HPDE6-E6E7 (cell line): ENCODE data around the gene TAS2R31.
"Not testable (repeated sequence)": the region's sequence is repeated elsewhere in the genome, so short reads cannot be mapped to it uniquely, and the experiment has no call there.

Experiments
- DNase-seq: peaks from one replicate; pipeline ENCODE4 v3.0.0; 2011; ENCODE audit warnings: missing footprints; ENCODE audit errors: extremely low spot score

Gene TAS2R31

GRCh38 chr12:11031307-11031706 lies at the start of gene TAS2R31:
Gene TAS2R31, minus strand, starts transcription at chr12:11031407. Its CDS starts 72 bp downstream, at chr12:11031335.
- DNase-seq = no peak

GRCh38 chr12:11078246-11078645 lies 47.0 kb upstream of the TAS2R31 start:
- DNase-seq = no peak

GRCh38 chr12:11075642-11076041 lies 44.4 kb upstream of the TAS2R31 start:
- DNase-seq = no peak

DNA sequence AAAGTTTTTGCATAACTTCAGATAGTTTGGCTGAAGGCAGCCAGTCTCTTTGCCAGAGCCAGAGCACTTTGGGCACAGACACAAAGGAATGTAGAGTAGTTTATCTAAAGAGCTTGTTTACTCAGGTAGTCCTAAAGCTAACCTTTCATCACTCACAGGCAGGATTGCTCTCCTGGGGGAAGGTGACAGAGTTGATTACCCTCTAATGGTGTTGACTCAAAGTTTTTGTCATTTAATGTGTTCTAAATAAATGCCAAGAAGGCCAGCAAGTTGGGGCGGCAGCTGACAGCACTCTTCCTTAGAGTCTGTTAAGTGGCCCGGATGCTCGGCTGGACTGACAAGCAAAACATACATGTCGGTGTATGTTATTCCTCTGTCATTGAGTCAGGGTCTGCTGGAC lies 40.2 kb upstream of the TAS2R31 start:
- no peak for DNase-seq

- DNase-seq = no peak
These were observed 39.8 kb upstream of the TAS2R31 start for GRCh38 chr12:11070999-11071398.

GRCh38 chr12:11069854-11070365 lies 38.7 kb upstream of the TAS2R31 start:
- no peak for DNase-seq

DNA sequence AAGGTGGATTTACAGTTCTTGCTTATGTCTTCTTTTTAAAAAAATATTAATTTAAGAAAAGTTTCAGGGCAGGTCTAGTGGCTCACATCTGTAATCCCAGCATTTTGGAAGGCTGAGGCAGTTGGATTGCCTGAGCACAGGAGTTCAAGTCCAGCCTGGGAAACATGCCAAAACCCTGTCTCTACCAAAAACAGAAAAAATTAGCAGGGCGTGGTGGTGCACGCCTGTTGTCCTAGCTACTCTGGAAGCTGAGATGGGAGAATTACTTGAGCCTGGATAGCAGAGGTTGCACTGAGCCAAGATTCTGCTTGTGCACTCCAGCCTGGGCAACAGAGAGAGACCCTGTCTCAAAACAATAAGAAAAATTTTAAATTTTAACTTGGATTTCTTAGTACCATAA lies 36.3 kb upstream of the TAS2R31 start:
- DNase-seq = no peak

- not testable (repeated sequence) for DNase-seq
These were observed 31.0 kb upstream of the TAS2R31 start, which contains the start of gene TAS2R46 for GRCh38 chr12:11062194-11062593. Gene TAS2R46, minus strand, starts transcription at chr12:11062294. Its CDS starts 0 bp downstream, at chr12:11062294.

DNA sequence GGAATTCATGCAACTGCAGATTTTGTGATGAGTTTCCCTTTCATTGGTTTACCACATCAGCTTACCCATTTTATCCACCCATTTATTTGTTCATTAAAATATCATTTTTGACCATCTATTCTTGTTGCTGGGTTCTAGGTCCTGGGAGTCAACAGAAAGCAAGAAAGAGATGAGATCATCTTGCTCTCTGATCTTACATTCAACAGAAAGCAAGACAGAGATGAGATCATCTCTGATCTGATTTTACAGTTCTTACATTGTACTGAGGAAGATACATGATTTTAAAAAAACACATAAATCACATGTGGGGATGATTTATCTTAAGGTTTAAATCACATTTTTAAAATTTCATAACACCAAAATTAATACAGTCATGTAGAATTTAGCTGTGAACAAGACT lies 28.6 kb upstream of the TAS2R31 start:
- no peak for DNase-seq

GRCh38 chr12:11059041-11059440 lies 27.8 kb upstream of the TAS2R31 start:
- no peak for DNase-seq

DNA sequence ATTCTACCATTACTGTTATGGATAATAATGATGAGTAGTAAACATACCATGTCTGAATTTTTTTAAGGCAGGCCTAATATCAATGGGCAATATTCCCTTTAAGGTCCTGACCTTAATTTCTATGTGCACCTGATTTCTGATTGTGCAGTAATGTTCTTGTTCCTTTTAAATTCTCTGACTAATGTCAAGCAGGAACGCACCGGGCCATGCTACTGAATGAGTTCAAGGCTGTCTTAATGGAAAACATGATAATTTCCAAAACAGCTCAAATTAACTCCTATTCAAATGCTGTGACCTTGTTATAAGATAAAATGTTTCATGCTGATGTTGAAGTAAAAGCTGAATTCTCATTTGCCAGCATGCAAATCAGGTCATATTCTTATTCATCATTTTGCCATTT lies 24.1 kb upstream of the TAS2R31 start:
- no peak for DNase-seq

- DNase-seq = not testable (repeated sequence)
These were observed 18.8 kb upstream of the TAS2R31 start for GRCh38 chr12:11049806-11050531.

GRCh38 chr12:11041366-11041765 lies 10.2 kb upstream of the TAS2R31 start:
- not testable (repeated sequence) for DNase-seq

GRCh38 chr12:11040162-11040561 lies 9.0 kb upstream of the TAS2R31 start:
- no peak for DNase-seq

GRCh38 chr12:11039171-11039570 lies 8.0 kb upstream of the TAS2R31 start:
- no peak for DNase-seq

DNA sequence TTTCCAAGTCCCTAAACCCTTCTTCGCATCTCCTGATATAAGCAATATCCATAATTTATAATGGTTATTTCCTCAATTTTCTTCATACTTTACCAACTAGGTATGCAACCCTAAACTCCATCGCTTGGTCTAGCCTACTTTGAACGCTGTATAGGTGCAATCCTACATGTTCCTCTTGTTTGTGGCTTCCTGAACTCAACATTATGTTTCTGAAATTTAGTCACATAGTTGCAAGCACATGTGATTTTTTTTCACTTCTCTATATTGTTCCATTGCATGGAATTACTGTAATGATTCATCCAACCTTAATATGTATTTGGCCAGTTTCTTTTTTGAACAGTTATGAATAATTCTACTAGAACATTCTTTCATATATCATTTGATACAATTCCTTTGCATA lies 2.8 kb upstream of the TAS2R31 start:
- not testable (repeated sequence) for DNase-seq

DNA sequence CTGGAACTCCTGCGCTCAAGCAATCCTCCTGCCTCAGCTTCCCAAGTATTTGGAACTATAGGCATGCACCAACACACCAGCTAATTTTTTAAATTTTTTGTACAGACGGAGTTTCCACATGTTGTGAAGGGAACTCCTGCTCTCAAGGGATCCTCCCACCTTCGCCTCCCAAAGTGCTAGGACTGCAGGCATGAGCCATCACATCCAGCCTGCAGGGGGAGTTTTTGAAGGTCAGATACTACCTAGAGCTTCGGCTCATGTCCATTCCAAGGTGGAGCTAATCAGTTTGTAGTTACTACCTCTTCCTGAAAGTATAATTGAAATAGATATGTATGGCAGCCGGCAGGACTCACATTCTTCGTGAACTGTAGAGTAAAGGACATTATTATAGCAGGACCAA lies 5.1 kb downstream of the TAS2R31 start:
- DNase-seq = no peak

- no peak for DNase-seq
These were observed 7.8 kb downstream of the TAS2R31 start for GRCh38 chr12:11023387-11023786.

DNA sequence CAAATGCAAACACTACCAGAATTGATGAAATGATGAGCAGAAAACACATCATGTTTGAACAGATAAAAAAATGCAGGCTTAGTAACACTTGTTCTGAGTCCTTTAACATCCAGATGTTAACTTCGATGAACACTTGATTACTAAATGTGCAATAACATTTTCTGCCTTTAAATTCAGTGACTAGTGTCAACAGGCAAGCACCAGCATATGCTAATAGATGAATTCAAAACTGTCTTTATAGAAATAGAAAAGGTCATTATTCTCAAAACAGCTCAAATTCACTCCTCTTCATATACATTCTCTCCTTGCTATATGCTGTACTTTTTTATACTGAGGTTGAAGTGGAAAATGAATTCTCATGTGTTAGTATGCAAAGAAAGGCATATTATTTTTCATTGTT lies 8.7 kb downstream of the TAS2R31 start, which contains the start of gene TAS2R19:
TAS2R19 (minus strand) TSS at position 101 of the 400 bp plus-strand sequence; CDS start at position 52, 49 bp downstream.
- no peak for DNase-seq

- no peak for DNase-seq
These were observed 14.3 kb downstream of the TAS2R31 start for GRCh38 chr12:11016937-11017336.

DNA sequence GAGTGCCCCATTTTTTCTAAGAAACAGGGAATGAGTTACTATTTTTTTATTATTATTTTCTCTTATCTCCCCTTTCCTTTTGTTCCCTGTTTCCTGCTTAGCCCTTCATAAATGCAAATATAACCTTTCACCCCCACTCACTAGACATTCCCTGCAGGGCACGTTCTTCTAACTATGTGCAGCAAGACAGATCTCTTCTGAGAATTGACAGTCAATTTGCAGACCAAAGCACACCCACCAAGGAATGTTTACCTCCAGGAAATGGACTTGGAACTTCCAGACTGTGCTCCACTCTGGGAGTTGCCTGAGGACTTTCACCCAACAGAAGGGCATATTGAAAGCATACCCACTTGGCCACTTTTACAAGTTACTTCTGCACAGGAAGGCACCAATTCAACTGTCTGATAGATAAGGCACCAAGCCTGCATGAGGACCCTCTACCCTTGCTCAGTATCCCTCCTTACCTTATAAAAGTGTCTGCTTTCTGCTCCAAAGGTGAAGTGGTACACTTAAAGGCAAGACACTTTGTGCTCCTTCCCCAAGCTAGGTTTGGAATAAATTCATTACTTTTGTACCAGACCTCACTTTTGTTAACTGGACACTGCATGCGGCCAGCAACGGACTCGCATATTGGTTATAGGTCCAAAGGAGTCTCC lies 15.3 kb downstream of the TAS2R31 start:
- DNase-seq = no peak

DNA sequence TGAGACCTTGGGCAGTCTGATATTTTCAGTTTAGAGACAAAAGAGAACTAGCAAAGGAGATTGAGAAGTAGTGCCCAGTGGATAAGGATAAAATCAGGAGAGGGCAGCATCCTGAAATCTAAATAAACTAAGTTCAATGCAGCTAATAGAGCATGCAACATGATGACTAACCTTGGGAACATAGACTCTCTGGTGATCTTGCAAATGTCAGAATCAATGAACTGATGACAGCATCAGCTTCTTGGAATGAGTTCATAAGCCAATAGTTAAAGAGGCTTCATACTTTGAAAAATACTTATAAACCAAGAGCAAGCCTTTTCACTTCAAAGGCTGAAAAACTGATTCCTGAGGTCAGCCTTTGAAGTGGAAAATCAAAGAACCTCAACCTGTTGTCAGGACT lies 17.0 kb downstream of the TAS2R31 start:
- no peak for DNase-seq

DNA sequence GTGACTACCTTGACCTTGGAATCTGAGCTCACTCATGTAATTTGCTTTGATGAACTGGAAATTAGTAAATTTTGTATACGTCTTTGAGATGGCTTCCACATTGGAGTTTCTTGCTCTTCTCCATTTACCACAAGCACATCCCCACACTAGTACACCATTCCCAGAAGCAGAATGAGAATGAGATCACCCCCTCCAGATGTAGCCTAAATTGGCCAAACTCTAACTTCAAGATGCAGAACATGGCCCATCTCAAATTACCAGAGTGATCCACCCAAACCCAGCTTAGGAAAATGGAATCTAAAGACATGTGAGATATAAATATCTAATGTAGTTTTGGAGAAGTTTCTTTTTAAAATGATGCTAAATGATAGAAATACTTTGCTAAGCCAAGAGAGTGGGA lies 23.6 kb downstream of the TAS2R31 start:
- DNase-seq = no peak
